Neutrophil (primary cell): ENCODE measurements around the gene ZNF771.

Experiments
- H3K27ac ChIP-seq: fragments of 200-600 bp; sonication (generic); 2 replicates; pipeline ENCODE4 v1.5.1; 2016; ENCODE audit warnings: mild to moderate bottlenecking, moderate library complexity
- H3K27me3 ChIP-seq: fragments of 200-600 bp; sonication (generic); 2 replicates; pipeline ENCODE4 v1.6.0; 2016; ENCODE audit warnings: mild to moderate bottlenecking
- H3K36me3 ChIP-seq: fragments of 200-600 bp; sonication (generic); 2 replicates; pipeline ENCODE4 v1.5.1; 2017
- H3K4me1 ChIP-seq, 2 experiments: fragments of 200-600 bp in 1 of 2; sonication (generic) in 1 of 2; 1 replicate in 1 of 2; 2 replicates in 1 of 2; pipeline versions ENCODE4 v1.5.1 to v1.6.1; 2013 to 2016; ENCODE audit warnings: low read depth in 1 of 2, low read length in 1 of 2, mild to moderate bottlenecking in 1 of 2, moderate library complexity in 1 of 2; ENCODE audit not compliant: control insufficient read depth in 1 of 2, insufficient read depth in 1 of 2
- H3K4me3 ChIP-seq, 2 experiments: fragments of 200-600 bp in 1 of 2; sonication (generic) in 1 of 2; 1 replicate in 1 of 2; 2 replicates in 1 of 2; pipeline ENCODE4 v1.5.1; 2013 to 2016; ENCODE audit warnings: low read depth in 1 of 2, low read length in 1 of 2, mild to moderate bottlenecking in 1 of 2, moderate library complexity in 1 of 2
- H3K9me3 ChIP-seq: fragments of 200-600 bp; sonication (generic); 2 replicates; pipeline ENCODE4 v1.5.1; 2016
- CTCF ChIP-seq: fragments of 200-600 bp; sonication (generic); IDR thresholded peaks from 2 replicates; pipeline ENCODE4 v1.5.1; 2016; ENCODE audit warnings: antibody characterized with exemption

ZNF771 gene

GRCh38 chr16:30398661-30399434 is 8.6 kb upstream of the ZNF771 start:
- no peaks in the 10 kb centered on the region for H3K36me3 ChIP-seq
- no peaks in the 10 kb centered on the region for H3K9me3 ChIP-seq
- H3K4me3 ChIP-seq: no peak overlapping the region
- peaks cover 35 to 69% of the 10 kb centered on the region in 2 experiments for H3K4me1 ChIP-seq
- no peak overlapping the region for H3K27ac ChIP-seq
- H3K27me3 ChIP-seq: peaks cover 36% of the 10 kb centered on the region
- TF ChIP-seq CTCF: no peak

GRCh38 chr16:30399435-30400186 is 7.8 kb upstream of the ZNF771 start:
- Histone ChIP-seq H3K27ac (no peak overlapping the region), H3K27me3 (peaks cover 31% of the 10 kb centered on the region), H3K36me3 (no peaks in the 10 kb centered on the region), H3K4me1 (peaks cover 35 to 69% of the 10 kb centered on the region in 2 experiments), H3K9me3 (no peaks in the 10 kb centered on the region), H3K4me3 (peak overlapping the region; percentile 57 to 71)
- TF ChIP-seq CTCF: no peak

DNA sequence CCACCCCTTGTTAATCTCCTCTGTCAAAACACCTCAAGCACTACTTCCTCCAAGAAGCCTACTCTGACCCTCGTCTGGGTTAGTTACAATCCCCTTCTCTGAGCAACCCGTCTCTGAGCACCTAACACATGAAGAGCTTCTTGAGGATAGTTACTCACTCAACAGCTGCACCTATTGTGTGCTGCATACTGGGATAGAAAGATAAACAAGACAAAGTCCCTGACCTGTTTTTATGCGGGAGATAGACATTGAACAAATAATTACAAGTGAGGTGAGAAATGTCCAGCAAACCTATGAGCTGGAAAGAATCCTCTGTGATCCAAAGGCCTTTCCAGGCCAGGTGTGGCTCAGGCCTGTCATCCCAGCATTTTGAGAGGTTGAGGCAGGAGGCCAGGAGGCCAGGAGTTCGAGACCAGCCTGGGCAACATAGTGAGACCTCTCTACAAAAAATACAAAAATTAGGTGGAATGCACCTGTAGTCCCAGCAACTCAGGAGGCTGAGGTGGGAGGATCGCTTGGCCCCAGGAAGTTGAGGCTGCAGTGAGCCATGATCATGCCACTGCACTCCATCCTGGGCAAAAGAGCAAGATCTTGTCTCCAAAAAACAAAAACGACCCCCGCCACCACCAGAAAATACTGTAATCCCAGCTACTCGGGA is 5.5 kb upstream of the ZNF771 start:
- H3K4me1 ChIP-seq: peaks cover 25 to 52% of the 10 kb centered on the region in 2 experiments
- no peak for TF ChIP-seq CTCF
- H3K27me3 ChIP-seq: peaks cover 24% of the 10 kb centered on the region
- no peak overlapping the region for H3K27ac ChIP-seq
- H3K36me3 ChIP-seq: no peaks in the 10 kb centered on the region
- no peaks in the 10 kb centered on the region for H3K9me3 ChIP-seq
- no peak overlapping the region for H3K4me3 ChIP-seq

DNA sequence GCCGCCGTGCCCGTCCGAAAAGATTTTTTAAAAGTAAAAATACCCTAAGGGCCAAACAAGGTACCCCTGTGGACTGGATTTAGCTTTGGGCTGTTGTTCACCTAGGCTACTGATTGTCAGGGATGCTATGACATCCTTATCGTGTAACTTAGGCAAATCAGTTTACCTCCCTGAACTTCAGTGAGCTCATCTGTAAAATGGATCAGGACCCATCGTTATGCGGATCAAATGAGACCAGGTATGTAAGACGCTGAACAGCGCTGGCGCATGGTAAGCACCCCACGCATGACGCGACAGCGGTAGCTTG is 658 bp upstream of the ZNF771 start:
- no peak for TF ChIP-seq CTCF
- Histone ChIP-seq H3K27me3 (peaks cover 7% of the 10 kb centered on the region), H3K36me3 (no peaks in the 10 kb centered on the region), H3K9me3 (no peaks in the 10 kb centered on the region), H3K27ac (peak overlapping the region; percentile 41), H3K4me1 (peaks cover 19 to 38% of the 10 kb centered on the region in 2 experiments), H3K4me3 (peak overlapping the region; percentile 65 to 84)

DNA sequence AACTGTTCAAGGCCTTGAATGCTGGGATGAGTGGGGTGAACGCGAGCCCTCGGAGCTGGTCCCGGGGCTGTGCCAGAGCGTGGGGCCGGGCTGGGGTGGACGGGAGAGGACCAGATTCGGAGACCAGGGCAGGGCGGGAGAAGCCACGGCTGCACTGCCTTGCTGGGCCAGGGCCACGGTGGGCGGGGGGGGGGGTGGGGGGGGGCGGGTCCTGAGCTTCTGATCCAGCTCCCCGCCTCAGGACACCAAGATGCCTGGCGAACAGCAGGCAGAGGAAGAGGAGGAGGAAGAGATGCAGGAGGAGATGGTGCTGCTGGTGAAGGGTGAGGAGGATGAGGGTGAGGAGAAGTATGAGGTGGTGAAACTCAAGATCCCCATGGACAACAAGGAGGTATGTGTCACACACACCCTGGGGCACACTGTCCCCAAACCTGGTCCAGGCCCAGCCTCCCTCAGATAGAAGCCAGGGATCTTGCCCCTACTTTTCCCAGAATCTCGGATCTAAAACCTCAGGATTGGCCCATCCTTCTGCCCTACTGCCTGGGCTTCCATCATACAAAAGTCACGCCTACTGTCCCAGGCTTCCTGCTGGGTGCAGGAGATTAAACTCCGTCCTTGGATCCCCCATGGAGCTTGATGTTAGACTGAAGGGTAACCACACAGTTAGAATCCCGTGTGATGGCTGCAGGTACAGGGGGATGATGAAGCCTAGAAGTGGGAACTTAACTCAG is 563 bp downstream of the ZNF771 start:
- Histone ChIP-seq H3K9me3 (no peaks in the 10 kb centered on the region), H3K27me3 (peaks cover 7% of the 10 kb centered on the region), H3K36me3 (no peaks in the 10 kb centered on the region), H3K27ac (peak overlapping the region; percentile 41), H3K4me1 (peaks cover 15 to 32% of the 10 kb centered on the region in 2 experiments), H3K4me3 (peak overlapping the region; percentile 65 to 84)
- no peak for TF ChIP-seq CTCF
